SU-DHL-6 (cell line): ENCODE data around the gene IL1RL2.

Experiments
- H2AFZ ChIP-seq: fragments of 200-600 bp; sonication (generic); 2 replicates; pipeline ENCODE4 v1.6.1; 2014; ENCODE audit warnings: low read depth, mild to moderate bottlenecking, moderate library complexity, mixed read lengths, antibody characterized with exemption, low read length; ENCODE audit not compliant: severe bottlenecking
- H3F3A ChIP-seq: fragments of 200-600 bp; shearing (Covaris generic); 2 replicates; pipeline ENCODE4 v1.6.0; 2016; ENCODE audit warnings: antibody characterized with exemption, mild to moderate bottlenecking; ENCODE audit not compliant: insufficient read depth
- H3K27ac ChIP-seq: fragments of 200-600 bp; sonication (generic); 2 replicates; pipeline ENCODE4 v1.5.1; 2016; ENCODE audit warnings: low read depth, mild to moderate bottlenecking, low read length, moderate library complexity, mixed read lengths
- H3K27me3 ChIP-seq: fragments of 200-600 bp; sonication (generic), shearing (Covaris generic); 2 replicates; pipeline ENCODE4 v1.6.0; 2014; ENCODE audit warnings: mild to moderate bottlenecking, low read length
- H3K36me3 ChIP-seq: fragments of 200-600 bp; sonication (generic); 2 replicates; pipeline ENCODE4 v1.6.1; 2014; ENCODE audit warnings: mild to moderate bottlenecking, low read length, mixed read lengths
- H3K4me2 ChIP-seq: fragments of 300-600, 200-600 bp; shearing (Covaris generic), sonication (generic); 2 replicates; pipeline ENCODE4 v1.6.0; 2014; ENCODE audit warnings: low read length, low read depth, mild to moderate bottlenecking; ENCODE audit not compliant: poor library complexity, severe bottlenecking
- H3K4me3 ChIP-seq: fragments of 200-600 bp; sonication (generic); 2 replicates; pipeline ENCODE4 v1.5.1; 2014; ENCODE audit warnings: antibody characterized with exemption, low read length, mild to moderate bottlenecking, mixed read lengths; ENCODE audit not compliant: insufficient read depth, poor library complexity, severe bottlenecking
- H3K79me2 ChIP-seq: fragments of 200-600 bp; sonication (generic); 2 replicates; pipeline ENCODE4 v1.6.1; 2014; ENCODE audit warnings: mild to moderate bottlenecking, low read length, moderate library complexity; ENCODE audit not compliant: insufficient read depth
- H3K9ac ChIP-seq: fragments of 200-600 bp; sonication (generic); 2 replicates; pipeline ENCODE4 v1.7.0; 2014; ENCODE audit warnings: mild to moderate bottlenecking, low read length
- H3K9me2 ChIP-seq: fragments of 200-600 bp; sonication (generic); replicated peaks from 2 replicates; pipeline ENCODE4 v1.6.1; 2014; ENCODE audit warnings: low read length; ENCODE audit not compliant: insufficient read depth
- H3K9me3 ChIP-seq: fragments of 200-600 bp; sonication (generic); 2 replicates; pipeline ENCODE4 v1.6.1; 2014; ENCODE audit warnings: low read length, mixed read lengths; ENCODE audit not compliant: insufficient read depth
- H4K20me1 ChIP-seq: fragments of 200-600 bp; sonication (generic); 2 replicates; pipeline ENCODE4 v1.6.1; 2014; ENCODE audit warnings: low read depth, mild to moderate bottlenecking, antibody characterized with exemption, low read length, moderate library complexity, mixed read lengths
- CTCF ChIP-seq: fragments of 200-600 bp; sonication (generic); IDR thresholded peaks from one replicate; pipeline ENCODE4 v1.5.1; 2017; ENCODE audit warnings: antibody characterized with exemption, mild to moderate bottlenecking, low read length, moderate library complexity; ENCODE audit not compliant: insufficient read depth, poor library complexity, severe bottlenecking
- EZH2phosphoT487 ChIP-seq: fragments of 200-600 bp; sonication (generic), shearing (Covaris generic); conservative IDR thresholded peaks from 2 replicates; pipeline ENCODE4 v1.6.1; 2018; ENCODE audit warnings: mild to moderate bottlenecking, antibody characterized with exemption, low read length, moderate library complexity, mixed read lengths

IL1RL2 gene

GRCh38 chr2:102159295-102159694, 27.5 kb upstream of the IL1RL2 start:
- H3K36me3 ChIP-seq, result no peaks in the 10 kb centered on the region
- no peak overlapping the region for H3K4me2 ChIP-seq
- no peak overlapping the region for H3K4me3 ChIP-seq
- no peaks in the 10 kb centered on the region for H3K27me3 ChIP-seq
- H3K9me2 ChIP-seq, result no peaks in the 10 kb centered on the region
- no peaks in the 10 kb centered on the region for H4K20me1 ChIP-seq
- no peak overlapping the region for H3K27ac ChIP-seq
- H3F3A ChIP-seq, result no peaks in the 10 kb centered on the region
- H2AFZ ChIP-seq, result no peak overlapping the region
- no peaks in the 10 kb centered on the region for H3K79me2 ChIP-seq
- TF ChIP-seq CTCF, result no peak
- TF ChIP-seq EZH2phosphoT487, result no peak
- no peak overlapping the region for H3K9ac ChIP-seq
- no peaks in the 10 kb centered on the region for H3K9me3 ChIP-seq

GRCh38 chr2:102166189-102166845, 20.5 kb upstream of the IL1RL2 start:
- H4K20me1 ChIP-seq, result no peaks in the 10 kb centered on the region
- H3K36me3 ChIP-seq, result no peaks in the 10 kb centered on the region
- no peaks in the 10 kb centered on the region for H3F3A ChIP-seq
- no peaks in the 10 kb centered on the region for H3K9me2 ChIP-seq
- no peak overlapping the region for H3K4me2 ChIP-seq
- H2AFZ ChIP-seq, result no peak overlapping the region
- no peaks in the 10 kb centered on the region for H3K79me2 ChIP-seq
- H3K4me3 ChIP-seq, result no peak overlapping the region
- no peak overlapping the region for H3K27ac ChIP-seq
- H3K27me3 ChIP-seq, result no peaks in the 10 kb centered on the region
- H3K9me3 ChIP-seq, result no peaks in the 10 kb centered on the region
- TF ChIP-seq CTCF, result no peak
- no peak for TF ChIP-seq EZH2phosphoT487
- no peak overlapping the region for H3K9ac ChIP-seq

DNA sequence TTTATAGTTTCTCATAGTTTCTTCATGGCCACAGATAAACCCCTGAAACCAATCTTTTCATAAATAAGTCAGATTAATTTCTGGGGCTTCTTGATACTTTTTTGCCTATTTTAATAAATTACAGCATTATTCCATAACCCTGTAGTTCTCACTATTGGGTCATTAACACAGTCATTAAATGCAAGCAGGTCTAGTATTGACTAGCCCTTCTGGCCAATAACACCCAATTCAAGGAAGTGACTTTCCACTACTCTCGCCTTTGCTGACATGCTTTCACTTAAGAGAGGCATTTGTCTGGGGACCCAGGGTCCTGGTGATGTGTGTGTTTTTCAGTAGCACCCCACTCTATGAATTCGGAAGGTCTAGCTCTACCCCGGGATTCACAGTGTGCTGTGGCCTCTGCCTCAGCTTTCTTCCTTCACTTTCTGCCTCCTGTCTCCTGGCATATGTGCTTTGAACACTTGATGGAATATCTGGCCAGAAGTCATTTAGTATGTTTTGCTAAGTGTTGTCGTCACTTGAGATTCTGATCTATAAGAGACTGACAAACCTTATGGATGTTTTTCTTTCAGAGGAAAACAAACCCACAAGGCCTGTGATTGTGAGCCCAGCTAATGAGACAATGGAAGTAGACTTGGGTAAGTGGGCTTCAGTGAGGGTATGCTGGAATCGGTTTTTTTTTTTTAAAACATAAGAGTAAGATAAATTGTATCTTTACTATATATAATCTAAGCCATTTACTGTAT, 18.6 kb upstream of the IL1RL2 start:
- Histone ChIP-seq H3K9me3 (no peaks in the 10 kb centered on the region), H3K4me2 (no peak overlapping the region), H3K79me2 (no peaks in the 10 kb centered on the region), H3K36me3 (no peaks in the 10 kb centered on the region), H3K27ac (no peak overlapping the region), H3F3A (no peaks in the 10 kb centered on the region), H4K20me1 (no peaks in the 10 kb centered on the region), H3K27me3 (0 out of 2 replicates have a peak, but pooled peaks cover 2% of the 10 kb centered on the region), H3K4me3 (no peak overlapping the region), H2AFZ (no peak overlapping the region), H3K9me2 (no peaks in the 10 kb centered on the region), H3K9ac (no peak overlapping the region)
- no peak for TF ChIP-seq EZH2phosphoT487
- TF ChIP-seq CTCF, result no peak
